ENCODE measurements around the gene HDAC4.

The HDAC4 gene

GRCh38 chr2:239366740-239367139 lies 34.1 kb downstream of the HDAC4 start:
- no peak for DNase-seq (ENCODE audit: low read depth)
- TF ChIP-seq CTCF (conservative IDR thresholded peaks at IDR 0.05; ENCODE audit: low read length): no peak

GRCh38 chr2:239365782-239366435 lies 34.9 kb downstream of the HDAC4 start:
- DNase-seq (ENCODE audit: low read depth): no peak
- no peak overlapping the region for H3K4me3 ChIP-seq (ENCODE audit: low read length)
- no peak for TF ChIP-seq CTCF (conservative IDR thresholded peaks at IDR 0.05; ENCODE audit: low read length)

More at GRCh38 chr2:239366740-239367139, 34.1 kb downstream of the HDAC4 start:
- H3K4me3 ChIP-seq (ENCODE audit: low read length): no peak overlapping the region

- no peak overlapping the region for H3K4me3 ChIP-seq (ENCODE audit: low read length)
- DNase-seq (ENCODE audit: low read depth): no peak
- no peak for TF ChIP-seq CTCF (conservative IDR thresholded peaks at IDR 0.05; ENCODE audit: low read length)
Observed at GRCh38 chr2:239365071-239365781, 35.6 kb downstream of the HDAC4 start.

- no peak for TF ChIP-seq CTCF (conservative IDR thresholded peaks at IDR 0.05; ENCODE audit: low read length)
- DNase-seq (ENCODE audit: low read depth): no peak
- no peak overlapping the region for H3K4me3 ChIP-seq (ENCODE audit: low read length)
Observed at GRCh38 chr2:239363946-239364637, 36.7 kb downstream of the HDAC4 start.

GRCh38 chr2:239362507-239362906 lies 38.3 kb downstream of the HDAC4 start:
- DNase-seq (ENCODE audit: low read depth): no peak
- TF ChIP-seq CTCF (conservative IDR thresholded peaks at IDR 0.05; ENCODE audit: low read length): no peak
- no peak overlapping the region for H3K4me3 ChIP-seq (ENCODE audit: low read length)

- TF ChIP-seq CTCF (conservative IDR thresholded peaks at IDR 0.05; ENCODE audit: low read length): peak; percentile 57
- DNase-seq (ENCODE audit: low read depth): peak; percentile 33
- H3K4me3 ChIP-seq (ENCODE audit: low read length): no peak overlapping the region
Observed at GRCh38 chr2:239361311-239361642, 39.5 kb downstream of the HDAC4 start.
